IPS-18a (cell line): ENCODE measurements around the gene PRRC1.

Source experiments
- H3K27ac ChIP-seq: one replicate; pipeline ENCODE4 v1.5.1; 2013; ENCODE audit warnings: low read length
- H3K27me3 ChIP-seq: one replicate; pipeline ENCODE4 v1.6.1; 2013; ENCODE audit warnings: mild to moderate bottlenecking, low read length; ENCODE audit not compliant: control insufficient read depth, insufficient read depth
- H3K36me3 ChIP-seq: one replicate; pipeline ENCODE4 v1.6.1; 2013; ENCODE audit warnings: low read depth, low read length; ENCODE audit not compliant: control insufficient read depth
- H3K4me1 ChIP-seq: one replicate; pipeline ENCODE4 v1.6.1; 2013; ENCODE audit warnings: low read depth, low read length; ENCODE audit not compliant: control insufficient read depth
- H3K4me3 ChIP-seq: one replicate; pipeline ENCODE4 v1.5.1; 2013; ENCODE audit warnings: low read length
- H3K9ac ChIP-seq: one replicate; pipeline ENCODE4 v1.6.1; 2013; ENCODE audit warnings: mild to moderate bottlenecking, low read length, moderate library complexity
- H3K9me3 ChIP-seq: one replicate; pipeline ENCODE4 v1.6.1; 2013; ENCODE audit warnings: low read depth, low read length; ENCODE audit not compliant: control insufficient read depth

PRRC1 gene

DNA sequence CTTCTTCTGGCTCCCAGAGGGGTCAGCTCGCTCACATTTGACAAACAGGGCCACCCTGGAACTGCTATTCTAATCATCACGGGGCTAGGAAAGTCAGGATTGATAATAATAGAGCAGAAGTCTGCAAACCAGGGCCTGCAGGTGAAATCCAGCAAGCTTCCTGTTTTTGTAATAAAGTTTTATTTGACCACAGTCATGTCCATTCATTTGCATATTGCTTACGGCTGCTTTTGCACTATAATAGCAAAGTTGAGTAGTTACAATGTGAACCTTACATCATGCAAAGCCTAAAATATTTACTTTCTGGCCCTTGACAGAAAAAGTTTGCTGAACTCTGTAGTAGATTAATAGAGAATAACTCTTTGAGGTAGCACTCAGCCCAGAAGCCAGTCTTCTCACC lies 68.2 kb downstream of the PRRC1 start:
- H3K27me3 ChIP-seq = no peaks in the 10 kb centered on the region
- H3K27ac ChIP-seq = no peak overlapping the region
- H3K9ac ChIP-seq = no peak overlapping the region
- H3K4me1 ChIP-seq = peaks cover 27% of the 10 kb centered on the region
- H3K9me3 ChIP-seq = no peaks in the 10 kb centered on the region
- no peaks in the 10 kb centered on the region for H3K36me3 ChIP-seq
- H3K4me3 ChIP-seq = no peak overlapping the region

DNA sequence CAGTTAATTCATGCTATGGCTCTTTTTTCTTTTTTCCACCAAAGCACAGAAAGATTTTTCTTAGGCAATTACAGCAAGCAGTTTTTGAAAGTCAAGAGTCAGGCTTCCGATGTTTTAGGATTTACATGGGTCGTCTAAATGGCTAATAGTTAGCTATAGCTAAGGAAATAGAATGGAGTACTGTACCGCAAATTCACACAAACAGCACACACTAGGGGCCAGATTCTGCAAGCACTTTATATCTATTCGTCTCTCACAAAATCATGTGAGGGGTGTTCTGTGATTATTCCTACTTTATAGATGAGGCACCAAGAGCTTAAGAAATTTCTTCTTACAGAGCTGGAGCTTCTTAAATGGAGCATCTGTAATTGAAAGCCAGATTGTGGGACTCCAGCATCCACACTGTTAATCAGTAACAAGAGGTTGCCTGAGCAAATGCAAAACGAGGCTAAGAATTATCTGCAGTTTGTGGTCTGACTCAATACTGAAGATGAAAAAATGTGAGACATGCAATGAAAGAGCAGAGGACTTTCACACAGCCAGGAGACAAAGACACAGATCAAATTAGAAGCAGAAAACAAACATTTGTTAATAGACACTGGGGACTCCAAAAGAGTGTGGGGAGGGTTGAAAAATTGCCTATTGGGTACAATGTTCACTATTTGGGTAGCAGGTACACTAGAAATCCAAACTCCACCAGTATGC lies 68.8 kb downstream of the PRRC1 start:
- Histone ChIP-seq H3K27ac (no peak overlapping the region), H3K4me3 (no peak overlapping the region), H3K9ac (no peak overlapping the region)

GRCh38 chr5:127586811-127587210 lies 69.4 kb downstream of the PRRC1 start:
- H3K27me3 ChIP-seq = no peaks in the 10 kb centered on the region
- H3K9ac ChIP-seq = no peak overlapping the region
- H3K4me1 ChIP-seq = peaks cover 28% of the 10 kb centered on the region
- no peaks in the 10 kb centered on the region for H3K9me3 ChIP-seq
- no peaks in the 10 kb centered on the region for H3K36me3 ChIP-seq
- H3K27ac ChIP-seq = no peak overlapping the region
- H3K4me3 ChIP-seq = no peak overlapping the region

More for the DNA sequence above, 68.8 kb downstream of the PRRC1 start:
- Histone ChIP-seq H3K27me3 (no peaks in the 10 kb centered on the region), H3K36me3 (no peaks in the 10 kb centered on the region), H3K4me1 (peaks cover 28% of the 10 kb centered on the region), H3K9me3 (no peaks in the 10 kb centered on the region)

GRCh38 chr5:127587246-127587917 lies 69.9 kb downstream of the PRRC1 start:
- Histone ChIP-seq H3K27me3 (no peaks in the 10 kb centered on the region), H3K4me3 (no peak overlapping the region), H3K36me3 (no peaks in the 10 kb centered on the region), H3K9me3 (no peaks in the 10 kb centered on the region), H3K4me1 (peaks cover 28% of the 10 kb centered on the region), H3K9ac (no peak overlapping the region), H3K27ac (no peak overlapping the region)

GRCh38 chr5:127588368-127588767 lies 70.9 kb downstream of the PRRC1 start:
- H3K9ac ChIP-seq = no peak overlapping the region
- H3K4me1 ChIP-seq = peaks cover 28% of the 10 kb centered on the region

GRCh38 chr5:127589309-127590030 lies 72.0 kb downstream of the PRRC1 start:
- no peak overlapping the region for H3K4me3 ChIP-seq
- H3K27ac ChIP-seq = no peak overlapping the region

More at GRCh38 chr5:127588368-127588767, 70.9 kb downstream of the PRRC1 start:
- no peak overlapping the region for H3K4me3 ChIP-seq
- no peaks in the 10 kb centered on the region for H3K27me3 ChIP-seq
- H3K36me3 ChIP-seq = no peaks in the 10 kb centered on the region
- no peak overlapping the region for H3K27ac ChIP-seq
- H3K9me3 ChIP-seq = no peaks in the 10 kb centered on the region

DNA sequence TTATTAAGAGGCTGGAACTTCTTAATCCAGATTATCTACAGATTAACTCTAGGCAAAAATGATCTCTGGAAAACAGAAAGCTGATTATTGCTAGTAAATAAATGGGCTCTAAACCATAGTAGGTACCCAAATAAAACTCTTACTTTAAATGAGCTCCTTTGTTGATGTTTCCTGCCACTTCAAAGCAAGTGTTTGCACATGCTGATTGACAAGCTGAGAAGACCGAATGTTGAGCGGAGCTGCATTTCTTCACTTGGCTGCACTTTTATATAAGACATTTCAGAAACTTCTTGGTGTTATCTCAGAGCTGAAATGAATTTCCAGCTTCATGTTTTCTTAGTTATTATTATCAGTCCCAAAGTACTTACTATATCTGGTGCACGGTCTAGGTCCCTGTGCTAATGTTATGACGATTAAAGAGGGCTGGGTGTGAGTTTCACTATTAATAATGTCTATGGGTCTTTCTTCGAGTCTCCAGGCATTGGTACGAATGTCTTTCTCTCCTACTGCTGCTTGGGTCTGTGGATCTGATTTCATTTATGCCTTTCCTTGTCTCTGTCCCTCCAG lies 72.8 kb downstream of the PRRC1 start:
- H3K36me3 ChIP-seq = no peaks in the 10 kb centered on the region
- no peaks in the 10 kb centered on the region for H3K27me3 ChIP-seq
- no peak overlapping the region for H3K9ac ChIP-seq
- no peak overlapping the region for H3K4me3 ChIP-seq
- no peak overlapping the region for H3K27ac ChIP-seq
- H3K4me1 ChIP-seq = peaks cover 27% of the 10 kb centered on the region
- no peaks in the 10 kb centered on the region for H3K9me3 ChIP-seq

More at GRCh38 chr5:127589309-127590030, 72.0 kb downstream of the PRRC1 start:
- peaks cover 28% of the 10 kb centered on the region for H3K4me1 ChIP-seq
- H3K36me3 ChIP-seq = no peaks in the 10 kb centered on the region
- no peak overlapping the region for H3K9ac ChIP-seq
- H3K27me3 ChIP-seq = no peaks in the 10 kb centered on the region
- no peaks in the 10 kb centered on the region for H3K9me3 ChIP-seq

GRCh38 chr5:127595484-127596368 lies 78.3 kb downstream of the PRRC1 start:
- Histone ChIP-seq H3K36me3 (no peaks in the 10 kb centered on the region), H3K4me3 (no peak overlapping the region), H3K9ac (no peak overlapping the region), H3K4me1 (no peaks in the 10 kb centered on the region), H3K9me3 (no peaks in the 10 kb centered on the region), H3K27me3 (no peaks in the 10 kb centered on the region), H3K27ac (no peak overlapping the region)

GRCh38 chr5:127596501-127596900 lies 79.1 kb downstream of the PRRC1 start:
- H3K4me3 ChIP-seq = no peak overlapping the region
- H3K27me3 ChIP-seq = no peaks in the 10 kb centered on the region
- no peak overlapping the region for H3K9ac ChIP-seq
- no peaks in the 10 kb centered on the region for H3K9me3 ChIP-seq
- H3K36me3 ChIP-seq = no peaks in the 10 kb centered on the region
- no peaks in the 10 kb centered on the region for H3K4me1 ChIP-seq
- H3K27ac ChIP-seq = no peak overlapping the region

DNA sequence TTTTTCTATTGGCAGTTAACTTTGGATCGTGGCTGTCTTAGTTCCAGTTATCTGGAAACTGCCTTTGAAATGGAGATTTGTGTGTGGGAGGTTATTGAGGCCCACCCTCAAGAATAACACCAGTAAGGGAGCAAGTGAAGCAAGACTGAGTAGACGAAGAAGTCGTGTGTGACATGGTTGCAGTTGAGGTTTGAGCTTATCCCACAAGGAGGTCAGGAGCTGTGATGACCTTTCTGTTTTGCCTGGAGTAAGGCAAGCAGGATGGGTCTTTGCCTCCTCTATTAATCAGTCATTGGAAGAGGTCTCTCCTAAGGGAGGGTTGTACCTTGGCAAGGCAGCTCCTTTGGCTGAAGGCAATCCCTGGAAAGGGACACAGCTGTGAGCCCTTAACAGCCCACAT lies 81.9 kb downstream of the PRRC1 start:
- Histone ChIP-seq H3K9me3 (no peaks in the 10 kb centered on the region), H3K36me3 (no peaks in the 10 kb centered on the region), H3K4me3 (no peak overlapping the region), H3K27me3 (no peaks in the 10 kb centered on the region), H3K27ac (no peak overlapping the region), H3K9ac (no peak overlapping the region), H3K4me1 (peaks cover 11% of the 10 kb centered on the region)

- Histone ChIP-seq H3K9ac (no peak overlapping the region), H3K4me1 (peaks cover 11% of the 10 kb centered on the region), H3K9me3 (no peaks in the 10 kb centered on the region), H3K27me3 (no peaks in the 10 kb centered on the region), H3K27ac (no peak overlapping the region), H3K4me3 (no peak overlapping the region), H3K36me3 (no peaks in the 10 kb centered on the region)
Observed at GRCh38 chr5:127599847-127600246, 82.4 kb downstream of the PRRC1 start.
